HepG2 (cell line): Measurements from ENCODE around the gene ATP6V1G3. TPM values are rescaled to one million over a fixed set of nuclear protein-coding genes. Genes with fewer than 3 reads are reported as not detected.

Experiments
- DMAP1 ChIP-seq: IDR thresholded peaks from 2 replicates; pipeline ENCODE4 v1.6.1; 2016
- EP300 ChIP-seq, 3 experiments: sonication (generic) in 1 of 3; formaldehyde crosslinking in 1 of 3; IDR thresholded peaks; 2 replicates each; pipeline versions ENCODE4 v1.5.1 to v1.6.1; 2011 to 2020; ENCODE audit warnings: low read depth in 2 of 3, low read length in 2 of 3, borderline replicate concordance in 1 of 3, improper control_type of control experiment in 1 of 3, mild to moderate bottlenecking in 1 of 3, missing genetic modification reagents in 1 of 3, moderate library complexity in 1 of 3
- FOXA3 ChIP-seq: IDR thresholded peaks from 2 replicates; pipeline ENCODE4 v1.6.1; 2016; ENCODE audit warnings: missing genetic modification reagents, missing compliant biosample characterization
- KLF16 ChIP-seq, 2 experiments: sonication (generic) in 1 of 2; formaldehyde crosslinking in 1 of 2; IDR thresholded peaks; 2 replicates each; pipeline versions ENCODE4 v1.6.1 to v1.8.0; 2016 to 2023; ENCODE audit warnings: missing genetic modification reagents in 2 of 2, missing compliant biosample characterization in 1 of 2
- MBD4 ChIP-seq: IDR thresholded peaks from 2 replicates; pipeline ENCODE4 v1.6.1; 2012; ENCODE audit warnings: low read length, inconsistent platforms, borderline replicate concordance
- MEIS2 ChIP-seq: sonication (generic); formaldehyde crosslinking; IDR thresholded peaks from 2 replicates; pipeline ENCODE4 v1.9.0; 2021; ENCODE audit warnings: mild to moderate bottlenecking, missing genetic modification reagents
- NCOA2 ChIP-seq: sonication (generic); formaldehyde crosslinking; IDR thresholded peaks from 2 replicates; pipeline ENCODE4 v1.8.0; 2022; ENCODE audit warnings: inconsistent platforms
- NFE2L2 ChIP-seq: fragments of 150-350 bp; IDR thresholded peaks from 2 replicates; pipeline ENCODE4 v1.6.1; 2014; ENCODE audit warnings: low read length
- SOX6 ChIP-seq, 2 experiments: fragments of 450-650 bp in 1 of 2; sonication (generic) in 1 of 2; formaldehyde crosslinking in 1 of 2; IDR thresholded peaks; 2 replicates each; pipeline versions ENCODE4 v1.4.0 to v1.6.1; 2017 to 2020; ENCODE audit warnings: antibody characterized with exemption in 1 of 2, mild to moderate bottlenecking in 1 of 2, missing genetic modification reagents in 1 of 2
- TGIF2 ChIP-seq: IDR thresholded peaks from 2 replicates; pipeline ENCODE4 v1.6.1; 2016; ENCODE audit warnings: control low read depth, missing compliant biosample characterization
- THAP11 ChIP-seq: IDR thresholded peaks from 2 replicates; pipeline ENCODE4 v1.6.1; 2016; ENCODE audit warnings: missing biosample characterization, missing genetic modification reagents
- ZFP1 ChIP-seq: IDR thresholded peaks from 2 replicates; pipeline ENCODE4 v1.6.1; 2016
- ZMYM4 ChIP-seq: sonication (generic); formaldehyde crosslinking; IDR thresholded peaks from 2 replicates; pipeline ENCODE4 v1.8.1; 2023; ENCODE audit warnings: mild to moderate bottlenecking, missing genetic modification reagents
- polyA plus RNA-seq, 8 experiments: library from polyadenylated mRNA; depleted of rRNA in 3 of 8; stranded (reverse) in 7 of 8; unstranded in 1 of 8; fragments of >200 nt; fragmentation: Illumina TruSeq in 4 of 8; extraction: Trizol in 4 of 8; gene quantifications; 2 replicates each; pipeline versions ENCODE4 v1.2.1 to v1.2.3, GENCODE V29; 2011 to 2016; ENCODE audit warnings: low read depth in 4 of 8, missing spikeins in 1 of 8, mixed read lengths in 1 of 8; ENCODE audit not compliant: insufficient read depth in 1 of 8
- total RNA-seq, 5 experiments: library from RNA; depleted of rRNA; stranded (reverse); fragments of >200 nt; fragmentation: Illumina TruSeq; extraction: Trizol; gene quantifications; 2 replicates each; pipeline ENCODE4 v1.2.3, GENCODE V29; 2016; ENCODE audit warnings: low read depth in 1 of 5
- TF ChIP-seq, protein P1 (sequence below): IDR thresholded peaks from 2 replicates; pipeline ENCODE4 v1.6.1; 2016; ENCODE audit warnings: mild to moderate bottlenecking
- TF ChIP-seq, protein P2 (sequence below): IDR thresholded peaks from 2 replicates; pipeline ENCODE4 v1.6.1; 2012; ENCODE audit warnings: low read depth, low read length, improper control_type of control experiment
- TF ChIP-seq, protein P3 (sequence below): sonication (generic); formaldehyde crosslinking; IDR thresholded peaks from 2 replicates; pipeline ENCODE4 v1.5.0; 2020; ENCODE audit warnings: mild to moderate bottlenecking, missing genetic modification reagents, borderline replicate concordance
- TF ChIP-seq, protein P4 (sequence below): sonication (generic); formaldehyde crosslinking; IDR thresholded peaks from 2 replicates; pipeline ENCODE4 v1.5.0; 2020; ENCODE audit warnings: mild to moderate bottlenecking, missing genetic modification reagents
- TF ChIP-seq, protein P5 (sequence below): sonication (generic); formaldehyde crosslinking; IDR thresholded peaks from 2 replicates; pipeline ENCODE4 v1.8.0; 2022; ENCODE audit warnings: mild to moderate bottlenecking, missing genetic modification reagents, moderate library complexity

The ATP6V1G3 gene
- total and polyA plus RNA-seq, 2 of the 13 experiments (the other 11 are each of a cell fraction or from before 2014, with no cell fraction given) = not detected

DNA sequence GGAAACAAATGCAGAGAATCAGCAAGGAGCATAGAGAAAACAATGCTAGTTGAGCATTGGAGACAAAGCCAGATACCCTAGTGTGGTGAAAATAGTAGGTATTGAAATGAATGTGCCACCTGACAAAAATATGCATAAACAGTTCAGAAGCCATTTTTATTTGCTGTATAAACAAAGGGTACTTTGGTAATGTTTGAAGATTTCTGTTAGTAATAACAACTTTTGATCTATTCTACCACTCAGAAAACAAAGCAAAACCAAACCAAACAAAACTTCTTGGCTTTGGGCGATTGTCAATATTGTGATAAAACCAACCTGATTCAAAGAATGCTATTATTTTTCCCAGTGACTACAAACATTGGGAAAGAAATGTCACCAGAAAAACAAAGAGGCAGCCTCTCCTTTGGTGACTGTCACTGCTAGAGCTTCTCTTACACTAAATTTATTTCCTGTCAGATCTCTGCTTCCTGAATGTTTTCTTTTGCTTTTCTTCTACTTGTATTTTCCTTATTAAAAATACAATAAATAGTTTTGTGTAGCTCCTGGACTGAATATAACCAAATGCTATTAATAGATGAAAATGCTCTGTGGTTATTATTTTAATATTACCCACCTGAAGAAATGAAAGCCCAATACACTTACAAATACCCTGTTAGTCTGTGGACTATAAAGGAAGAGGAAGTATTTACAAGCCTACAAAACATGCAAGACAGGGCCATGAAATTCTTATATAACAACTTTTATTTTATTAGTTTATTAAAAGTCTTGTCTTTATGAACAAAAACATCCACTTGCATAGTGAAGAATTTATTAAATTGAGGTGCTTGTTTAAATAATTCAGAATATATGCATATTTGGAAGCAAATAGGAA is 5.7 kb downstream of the ATP6V1G3 start (continued):
- TF ChIP-seq, protein P1, sequence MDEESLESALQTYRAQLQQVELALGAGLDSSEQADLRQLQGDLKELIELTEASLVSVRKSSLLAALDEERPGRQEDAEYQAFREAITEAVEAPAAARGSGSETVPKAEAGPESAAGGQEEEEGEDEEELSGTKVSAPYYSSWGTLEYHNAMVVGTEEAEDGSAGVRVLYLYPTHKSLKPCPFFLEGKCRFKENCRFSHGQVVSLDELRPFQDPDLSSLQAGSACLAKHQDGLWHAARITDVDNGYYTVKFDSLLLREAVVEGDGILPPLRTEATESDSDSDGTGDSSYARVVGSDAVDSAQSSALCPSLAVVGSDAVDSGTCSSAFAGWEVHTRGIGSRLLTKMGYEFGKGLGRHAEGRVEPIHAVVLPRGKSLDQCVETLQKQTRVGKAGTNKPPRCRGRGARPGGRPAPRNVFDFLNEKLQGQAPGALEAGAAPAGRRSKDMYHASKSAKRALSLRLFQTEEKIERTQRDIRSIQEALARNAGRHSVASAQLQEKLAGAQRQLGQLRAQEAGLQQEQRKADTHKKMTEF (CRISPR knock-in tag) = peak; percentile 65
- TF ChIP-seq MEIS2 (CRISPR knock-in tag) = no peak
- no peak for TF ChIP-seq NFE2L2
- no peak for TF ChIP-seq DMAP1 (CRISPR knock-in tag)
- peak in 1 of 2 experiments; percentile 79; a peak in 2 of 4 replicates for TF ChIP-seq EP300 (IDR thresholded peaks at IDR 0.05; ENCODE audit: low read depth in 2 of 2, low read length in 2 of 2)
- TF ChIP-seq EP300 (CRISPR knock-in tag; IDR thresholded peaks at IDR 0.05; ENCODE audit: borderline replicate concordance) = no peak
- no peak for TF ChIP-seq TGIF2 (CRISPR knock-in tag)
- TF ChIP-seq MBD4 = peak; percentile 44; the same call in 1 of the 2 replicates
- no peak for TF ChIP-seq SOX6 (IDR thresholded peaks at IDR 0.05)
- TF ChIP-seq SOX6 (CRISPR knock-in tag; IDR thresholded peaks at IDR 0.05) = peak; percentile 89
- no peak for TF ChIP-seq ZFP1 (CRISPR knock-in tag)
- TF ChIP-seq, protein P2, sequence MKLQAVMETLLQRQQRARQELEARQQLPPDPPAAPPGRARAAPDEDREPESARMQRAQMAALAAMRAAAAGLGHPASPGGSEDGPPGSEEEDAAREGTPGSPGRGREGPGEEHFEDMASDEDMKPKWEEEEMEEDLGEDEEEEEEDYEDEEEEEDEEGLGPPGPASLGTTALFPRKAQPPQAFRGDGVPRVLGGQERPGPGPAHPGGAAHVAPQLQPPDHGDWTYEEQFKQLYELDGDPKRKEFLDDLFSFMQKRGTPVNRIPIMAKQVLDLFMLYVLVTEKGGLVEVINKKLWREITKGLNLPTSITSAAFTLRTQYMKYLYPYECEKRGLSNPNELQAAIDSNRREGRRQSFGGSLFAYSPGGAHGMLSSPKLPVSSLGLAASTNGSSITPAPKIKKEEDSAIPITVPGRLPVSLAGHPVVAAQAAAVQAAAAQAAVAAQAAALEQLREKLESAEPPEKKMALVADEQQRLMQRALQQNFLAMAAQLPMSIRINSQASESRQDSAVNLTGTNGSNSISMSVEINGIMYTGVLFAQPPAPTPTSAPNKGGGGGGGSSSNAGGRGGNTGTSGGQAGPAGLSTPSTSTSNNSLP = peak; percentile 90
- peak in 1 of 2 experiments; percentile 64; a peak in 1 of 4 replicates for TF ChIP-seq KLF16 (CRISPR knock-in tag; IDR thresholded peaks at IDR 0.05)
- TF ChIP-seq THAP11 (CRISPR knock-in tag) = peak; percentile 41; the same call in 1 of the 2 replicates
- peak; percentile 90 for TF ChIP-seq FOXA3 (CRISPR knock-in tag)
- TF ChIP-seq ZMYM4 (CRISPR knock-in tag) = no peak
- TF ChIP-seq, protein P3, sequence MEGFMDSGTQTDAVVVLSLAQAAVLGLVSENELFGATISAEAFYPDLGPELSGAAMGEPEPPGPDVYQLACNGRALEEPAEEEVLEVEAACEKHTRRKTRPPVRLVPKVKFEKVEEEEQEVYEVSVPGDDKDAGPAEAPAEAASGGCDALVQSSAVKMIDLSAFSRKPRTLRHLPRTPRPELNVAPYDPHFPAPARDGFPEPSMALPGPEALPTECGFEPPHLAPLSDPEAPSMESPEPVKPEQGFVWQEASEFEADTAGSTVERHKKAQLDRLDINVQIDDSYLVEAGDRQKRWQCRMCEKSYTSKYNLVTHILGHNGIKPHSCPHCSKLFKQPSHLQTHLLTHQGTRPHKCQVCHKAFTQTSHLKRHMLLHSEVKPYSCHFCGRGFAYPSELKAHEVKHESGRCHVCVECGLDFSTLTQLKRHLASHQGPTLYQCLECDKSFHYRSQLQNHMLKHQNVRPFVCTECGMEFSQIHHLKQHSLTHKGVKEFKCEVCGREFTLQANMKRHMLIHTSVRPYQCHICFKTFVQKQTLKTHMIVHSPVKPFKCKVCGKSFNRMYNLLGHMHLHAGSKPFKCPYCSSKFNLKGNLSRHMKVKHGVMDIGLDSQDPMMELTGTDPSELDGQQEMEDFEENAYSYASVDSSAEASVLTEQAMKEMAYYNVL (CRISPR knock-in tag) = peak; percentile 85; the same call in 1 of the 2 replicates
- TF ChIP-seq NCOA2 (CRISPR knock-in tag) = peak; percentile 65
- TF ChIP-seq, protein P4, sequence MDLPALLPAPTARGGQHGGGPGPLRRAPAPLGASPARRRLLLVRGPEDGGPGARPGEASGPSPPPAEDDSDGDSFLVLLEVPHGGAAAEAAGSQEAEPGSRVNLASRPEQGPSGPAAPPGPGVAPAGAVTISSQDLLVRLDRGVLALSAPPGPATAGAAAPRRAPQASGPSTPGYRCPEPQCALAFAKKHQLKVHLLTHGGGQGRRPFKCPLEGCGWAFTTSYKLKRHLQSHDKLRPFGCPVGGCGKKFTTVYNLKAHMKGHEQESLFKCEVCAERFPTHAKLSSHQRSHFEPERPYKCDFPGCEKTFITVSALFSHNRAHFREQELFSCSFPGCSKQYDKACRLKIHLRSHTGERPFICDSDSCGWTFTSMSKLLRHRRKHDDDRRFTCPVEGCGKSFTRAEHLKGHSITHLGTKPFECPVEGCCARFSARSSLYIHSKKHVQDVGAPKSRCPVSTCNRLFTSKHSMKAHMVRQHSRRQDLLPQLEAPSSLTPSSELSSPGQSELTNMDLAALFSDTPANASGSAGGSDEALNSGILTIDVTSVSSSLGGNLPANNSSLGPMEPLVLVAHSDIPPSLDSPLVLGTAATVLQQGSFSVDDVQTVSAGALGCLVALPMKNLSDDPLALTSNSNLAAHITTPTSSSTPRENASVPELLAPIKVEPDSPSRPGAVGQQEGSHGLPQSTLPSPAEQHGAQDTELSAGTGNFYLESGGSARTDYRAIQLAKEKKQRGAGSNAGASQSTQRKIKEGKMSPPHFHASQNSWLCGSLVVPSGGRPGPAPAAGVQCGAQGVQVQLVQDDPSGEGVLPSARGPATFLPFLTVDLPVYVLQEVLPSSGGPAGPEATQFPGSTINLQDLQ (CRISPR knock-in tag) = no peak
- TF ChIP-seq, protein P5, sequence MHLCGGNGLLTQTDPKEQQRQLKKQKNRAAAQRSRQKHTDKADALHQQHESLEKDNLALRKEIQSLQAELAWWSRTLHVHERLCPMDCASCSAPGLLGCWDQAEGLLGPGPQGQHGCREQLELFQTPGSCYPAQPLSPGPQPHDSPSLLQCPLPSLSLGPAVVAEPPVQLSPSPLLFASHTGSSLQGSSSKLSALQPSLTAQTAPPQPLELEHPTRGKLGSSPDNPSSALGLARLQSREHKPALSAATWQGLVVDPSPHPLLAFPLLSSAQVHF (CRISPR knock-in tag) = no peak
